Rectal smooth muscle tissue (tissue), 1 donor: ENCODE data around the gene FABP6.

Source experiments
- H3K27ac ChIP-seq: one replicate; pipeline ENCODE4 v1.7.0; 2013; ENCODE audit warnings: low read depth, low read length, inconsistent platforms
- H3K27me3 ChIP-seq: one replicate; pipeline ENCODE4 v1.7.0; 2013; ENCODE audit warnings: low read length; ENCODE audit not compliant: control insufficient read depth, insufficient read depth
- H3K36me3 ChIP-seq: one replicate; pipeline ENCODE4 v1.7.0; 2013; ENCODE audit warnings: low read length; ENCODE audit not compliant: control insufficient read depth, insufficient read depth
- H3K4me1 ChIP-seq: one replicate; pipeline ENCODE4 v1.7.0; 2013; ENCODE audit warnings: low read length; ENCODE audit not compliant: control insufficient read depth, insufficient read depth
- H3K4me3 ChIP-seq: one replicate; pipeline ENCODE4 v1.7.0; 2013; ENCODE audit warnings: low read length
- H3K9ac ChIP-seq: one replicate; pipeline ENCODE4 v1.7.0; 2013; ENCODE audit warnings: low read length

FABP6 gene

DNA sequence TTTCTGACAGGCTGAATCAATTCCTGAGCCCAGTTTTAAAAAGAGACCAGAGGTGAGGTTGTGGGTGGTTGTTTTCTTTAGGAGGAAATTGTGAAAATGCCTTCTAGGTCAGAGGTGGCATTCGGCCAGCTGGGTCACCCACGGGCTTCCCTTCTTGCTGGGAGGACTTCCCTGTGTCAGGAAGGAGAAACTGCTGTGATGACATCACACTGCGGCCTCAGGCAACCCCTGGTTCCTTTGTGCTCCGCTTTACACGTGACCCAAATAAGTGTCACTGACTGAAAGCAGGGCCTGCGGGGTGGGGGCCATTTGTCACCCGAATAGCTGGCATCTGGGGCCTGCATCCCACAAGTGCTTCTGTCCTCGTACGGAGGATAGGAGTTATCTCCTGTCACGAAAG is 39.7 kb downstream of the FABP6 start:
- no peak overlapping the region for H3K27ac ChIP-seq
- no peaks in the 10 kb centered on the region for H3K27me3 ChIP-seq
- H3K4me1 ChIP-seq: no peaks in the 10 kb centered on the region
- H3K9ac ChIP-seq: no peak overlapping the region
- H3K4me3 ChIP-seq: no peak overlapping the region
- H3K36me3 ChIP-seq: no peaks in the 10 kb centered on the region

DNA sequence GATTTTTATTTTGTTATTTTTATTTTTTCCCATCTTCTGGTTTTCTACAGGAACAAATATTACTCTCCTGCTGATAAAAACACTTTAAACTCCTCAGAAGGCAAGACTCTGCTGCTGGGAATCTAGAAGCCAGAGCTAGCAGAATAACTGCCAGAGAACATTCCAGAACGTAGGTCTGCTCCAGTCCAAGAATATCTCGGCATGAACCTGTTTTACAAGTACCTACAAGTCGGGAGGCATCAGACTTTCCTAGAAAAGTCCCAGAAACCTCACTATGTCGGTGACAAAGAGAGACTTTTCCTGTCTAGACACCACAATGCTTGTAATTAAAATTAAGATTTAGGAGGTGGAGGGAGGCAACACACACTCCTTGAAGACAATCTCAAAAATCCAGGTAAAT is 41.4 kb downstream of the FABP6 start:
- H3K4me3 ChIP-seq: no peak overlapping the region
- H3K27ac ChIP-seq: no peak overlapping the region
- no peaks in the 10 kb centered on the region for H3K4me1 ChIP-seq
- no peaks in the 10 kb centered on the region for H3K27me3 ChIP-seq
- no peaks in the 10 kb centered on the region for H3K36me3 ChIP-seq
- no peak overlapping the region for H3K9ac ChIP-seq

GRCh38 chr5:160271396-160271795 is 42.1 kb downstream of the FABP6 start:
- no peaks in the 10 kb centered on the region for H3K36me3 ChIP-seq
- no peaks in the 10 kb centered on the region for H3K4me1 ChIP-seq
- no peak overlapping the region for H3K9ac ChIP-seq
- H3K27me3 ChIP-seq: no peaks in the 10 kb centered on the region
- no peak overlapping the region for H3K4me3 ChIP-seq
- H3K27ac ChIP-seq: no peak overlapping the region

GRCh38 chr5:160271836-160272235 is 42.5 kb downstream of the FABP6 start:
- Histone ChIP-seq H3K4me1 (no peaks in the 10 kb centered on the region), H3K36me3 (no peaks in the 10 kb centered on the region), H3K4me3 (no peak overlapping the region), H3K27ac (no peak overlapping the region), H3K27me3 (no peaks in the 10 kb centered on the region), H3K9ac (no peak overlapping the region)

GRCh38 chr5:160272264-160272663 is 43.0 kb downstream of the FABP6 start:
- H3K27ac ChIP-seq: no peak overlapping the region
- H3K27me3 ChIP-seq: no peaks in the 10 kb centered on the region
- no peaks in the 10 kb centered on the region for H3K36me3 ChIP-seq
- H3K9ac ChIP-seq: no peak overlapping the region
- no peaks in the 10 kb centered on the region for H3K4me1 ChIP-seq
- H3K4me3 ChIP-seq: no peak overlapping the region

- no peaks in the 10 kb centered on the region for H3K36me3 ChIP-seq
- no peak overlapping the region for H3K9ac ChIP-seq
- no peak overlapping the region for H3K4me3 ChIP-seq
- no peaks in the 10 kb centered on the region for H3K27me3 ChIP-seq
- H3K27ac ChIP-seq: no peak overlapping the region
- no peaks in the 10 kb centered on the region for H3K4me1 ChIP-seq
These were observed 43.6 kb downstream of the FABP6 start for GRCh38 chr5:160272889-160273288.

- Histone ChIP-seq H3K4me1 (no peaks in the 10 kb centered on the region), H3K9ac (no peak overlapping the region), H3K4me3 (no peak overlapping the region), H3K27me3 (no peaks in the 10 kb centered on the region), H3K27ac (no peak overlapping the region), H3K36me3 (no peaks in the 10 kb centered on the region)
These were observed 45.2 kb downstream of the FABP6 start for GRCh38 chr5:160274483-160274931.

- Histone ChIP-seq H3K27me3 (no peaks in the 10 kb centered on the region), H3K27ac (no peak overlapping the region), H3K4me3 (no peak overlapping the region), H3K36me3 (no peaks in the 10 kb centered on the region), H3K4me1 (no peaks in the 10 kb centered on the region), H3K9ac (no peak overlapping the region)
These were observed 49.0 kb downstream of the FABP6 start for GRCh38 chr5:160278343-160278742.

DNA sequence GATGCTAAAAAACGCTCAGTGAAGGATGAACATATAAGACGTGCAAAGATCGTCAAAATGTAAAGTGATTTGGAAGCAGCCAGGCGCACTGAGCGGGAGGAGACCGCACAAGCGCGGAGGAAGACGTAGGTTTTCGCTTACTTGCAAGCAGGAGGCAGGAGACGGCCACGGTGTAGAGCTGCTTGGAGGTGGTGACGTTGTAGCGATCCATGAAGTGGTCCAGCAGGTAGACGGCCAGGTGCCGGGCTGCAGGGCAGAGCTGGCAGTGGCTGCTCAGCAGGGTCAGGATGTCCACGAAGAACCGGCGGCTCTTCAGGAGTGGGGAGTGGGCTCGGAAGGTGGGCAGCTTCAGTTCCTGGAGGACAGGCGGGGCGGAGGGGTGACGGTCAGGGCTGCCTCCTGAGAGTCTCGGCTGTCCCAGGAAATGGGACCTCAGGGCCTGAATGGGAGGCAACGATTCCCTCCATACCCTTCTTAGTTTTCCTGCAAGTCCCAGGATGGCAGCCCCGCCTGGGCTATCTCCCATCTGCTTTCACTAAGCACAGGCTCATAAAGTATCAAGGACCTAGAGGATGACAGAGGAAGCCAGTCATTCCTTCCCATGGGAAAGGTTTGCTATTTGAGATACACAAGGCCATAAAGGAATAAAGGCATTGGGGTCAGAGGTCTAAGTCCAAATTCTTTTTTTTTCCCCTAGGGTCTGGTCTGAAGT is 51.2 kb downstream of the FABP6 start:
- Histone ChIP-seq H3K27me3 (no peaks in the 10 kb centered on the region), H3K4me3 (peak overlapping the region; percentile 36), H3K27ac (no peak overlapping the region), H3K9ac (no peak overlapping the region), H3K4me1 (no peaks in the 10 kb centered on the region), H3K36me3 (no peaks in the 10 kb centered on the region)

- Histone ChIP-seq H3K9ac (no peak overlapping the region), H3K27me3 (no peaks in the 10 kb centered on the region), H3K4me3 (no peak overlapping the region), H3K27ac (no peak overlapping the region), H3K36me3 (no peaks in the 10 kb centered on the region), H3K4me1 (no peaks in the 10 kb centered on the region)
These were observed 52.0 kb downstream of the FABP6 start for GRCh38 chr5:160281275-160281674.

- Histone ChIP-seq H3K27me3 (no peaks in the 10 kb centered on the region), H3K27ac (no peak overlapping the region), H3K36me3 (no peaks in the 10 kb centered on the region), H3K4me3 (no peak overlapping the region), H3K9ac (no peak overlapping the region), H3K4me1 (no peaks in the 10 kb centered on the region)
These were observed 55.1 kb downstream of the FABP6 start for GRCh38 chr5:160284291-160284873.

GRCh38 chr5:160285316-160285715 is 56.0 kb downstream of the FABP6 start:
- H3K27ac ChIP-seq: no peak overlapping the region
- no peaks in the 10 kb centered on the region for H3K4me1 ChIP-seq
- no peaks in the 10 kb centered on the region for H3K36me3 ChIP-seq
- no peaks in the 10 kb centered on the region for H3K27me3 ChIP-seq
- H3K9ac ChIP-seq: no peak overlapping the region
- no peak overlapping the region for H3K4me3 ChIP-seq

- Histone ChIP-seq H3K9ac (no peak overlapping the region), H3K4me3 (no peak overlapping the region), H3K27ac (no peak overlapping the region), H3K27me3 (no peaks in the 10 kb centered on the region), H3K36me3 (no peaks in the 10 kb centered on the region), H3K4me1 (no peaks in the 10 kb centered on the region)
These were observed 57.6 kb downstream of the FABP6 start for GRCh38 chr5:160286947-160287346.
